OCI-LY7 (cell line): ENCODE measurements around the gene ACOXL. TPM values are rescaled to one million over a fixed set of nuclear protein-coding genes. Genes with fewer than 3 reads are reported as not detected.

Experiments
- BruUV-seq: library from RNA; stranded (reverse); fragments of 400-500 nt; replicated peaks from 2 replicates; lab custom pipeline; 2021; lab: Mats Ljungman, UMichigan
- CTCF ChIA-PET: fragments of 300-600 bp; sonication (Branson Sonifier 250); formaldehyde crosslinking; loops from one replicate; lab custom pipeline; 2022; ENCODE audit warnings: antibody characterized with exemption; ENCODE audit not compliant: unreplicated experiment; lab: Charles Lee
- POLR2A ChIA-PET: fragments of 300-600 bp; sonication (Branson Sonifier 250); formaldehyde crosslinking; loops from one replicate; lab custom pipeline; 2022; ENCODE audit warnings: antibody characterized with exemption; lab: Charles Lee
- DNase-seq: peaks from one replicate; pipeline ENCODE4 v3.0.0-alpha.2; 2015; ENCODE audit warnings: low spot score
- H2AFZ ChIP-seq: fragments of 200-600 bp; sonication (generic), shearing (Covaris generic); 2 replicates; pipeline ENCODE4 v1.6.1; 2014; ENCODE audit warnings: mild to moderate bottlenecking, antibody characterized with exemption, low read length, moderate library complexity
- H3K27ac ChIP-seq: fragments of 200-600 bp; sonication (generic); 2 replicates; pipeline ENCODE4 v1.5.1; 2014; ENCODE audit warnings: mixed run types, low read depth, mild to moderate bottlenecking, moderate library complexity, low read length, inconsistent platforms; ENCODE audit not compliant: poor library complexity, severe bottlenecking
- H3K36me3 ChIP-seq: fragments of 200-600 bp; sonication (generic); 2 replicates; pipeline ENCODE4 v1.6.1; 2014; ENCODE audit warnings: mild to moderate bottlenecking, antibody characterized with exemption, low read length, moderate library complexity, mixed read lengths; ENCODE audit not compliant: insufficient read depth
- H3K4me1 ChIP-seq: fragments of 200-600 bp; sonication (generic); 2 replicates; pipeline ENCODE4 v1.5.1; 2014; ENCODE audit warnings: mild to moderate bottlenecking, low read length; ENCODE audit not compliant: insufficient read depth, poor library complexity, severe bottlenecking
- H3K4me2 ChIP-seq: fragments of 200-600 bp; sonication (generic); 2 replicates; pipeline ENCODE4 v1.6.1; 2014; ENCODE audit warnings: mild to moderate bottlenecking, low read length
- H3K4me3 ChIP-seq: fragments of 200-600 bp; sonication (generic); 2 replicates; pipeline ENCODE4 v1.5.1; 2014; ENCODE audit warnings: mild to moderate bottlenecking, low read depth, low read length; ENCODE audit not compliant: poor library complexity, severe bottlenecking
- H3K79me2 ChIP-seq: fragments of 200-600 bp; sonication (generic); 2 replicates; pipeline ENCODE4 v1.6.1; 2016; ENCODE audit warnings: low read depth, mild to moderate bottlenecking, low read length, moderate library complexity, mixed read lengths; ENCODE audit not compliant: insufficient read depth
- H3K9me2 ChIP-seq: fragments of 200-600 bp; sonication (generic); 2 replicates; pipeline ENCODE4 v1.6.1; 2016; ENCODE audit warnings: mild to moderate bottlenecking, low read length, mixed read lengths; ENCODE audit not compliant: insufficient read depth
- H3K9me3 ChIP-seq: fragments of 200-600 bp; sonication (generic); 2 replicates; pipeline ENCODE4 v1.6.1; 2014; ENCODE audit warnings: mild to moderate bottlenecking, mixed run types, low read length, mixed read lengths
- H4K20me1 ChIP-seq: fragments of 200-600 bp; sonication (generic); 2 replicates; pipeline ENCODE4 v1.6.1; 2014; ENCODE audit warnings: mild to moderate bottlenecking, antibody characterized with exemption, low read length, moderate library complexity, mixed read lengths; ENCODE audit not compliant: insufficient read depth
- EZH2phosphoT487 ChIP-seq: fragments of 200-600 bp; sonication (generic); IDR thresholded peaks from 2 replicates; pipeline ENCODE4 v1.6.1; 2018; ENCODE audit warnings: low read depth, borderline replicate concordance, mild to moderate bottlenecking, mixed run types, antibody characterized with exemption, low read length, moderate library complexity, mixed read lengths
- intact Hi-C: fragments of 100-400 bp; cut with micrococcal nuclease; formaldehyde crosslinking; loops from one replicate; pipeline ENCODE4 v1.10.0; 2022; ENCODE audit not compliant: unreplicated experiment
- total RNA-seq, 2 experiments: library from RNA; depleted of rRNA in 1 of 2; stranded (reverse); fragments of >200 nt in 1 of 2; shearing (Covaris generic) in 1 of 2; gene quantifications; 2 replicates each; pipeline ENCODE4 v1.2.3, GENCODE V29; 2014 to 2022
- TF ChIP-seq, protein P1 (sequence below): fragments of 200-600 bp; sonication (generic); conservative IDR thresholded peaks from 2 replicates; pipeline ENCODE4 v1.5.1; 2014; ENCODE audit warnings: mild to moderate bottlenecking, antibody characterized with exemption, low read length, moderate library complexity, mixed read lengths

The ACOXL gene
- total RNA-seq, 2 experiments from 2014 or later, result 1.4 TPM; not detected in 1

DNA sequence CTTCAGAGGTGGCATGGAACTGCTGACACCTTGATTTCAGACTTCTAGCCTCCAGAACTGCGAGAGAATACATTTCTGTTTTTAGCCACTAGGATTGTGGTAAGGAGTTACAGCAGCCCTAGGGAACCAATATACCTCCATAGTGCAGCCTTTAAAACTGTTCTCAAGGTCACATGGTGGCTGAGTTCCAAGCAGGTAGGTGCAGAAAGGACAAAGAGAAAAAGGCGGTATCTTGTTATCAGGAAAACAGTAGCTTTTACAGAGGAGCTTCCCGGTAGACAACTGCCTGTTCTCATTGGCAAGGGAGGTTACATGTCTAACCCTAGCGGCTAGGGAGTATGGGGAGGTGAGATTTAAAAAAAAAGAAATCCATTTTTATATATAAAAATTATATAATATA lies 292.1 kb downstream of the ACOXL start:
- ChIA-PET CTCF (no interaction called here), POLR2A (interaction anchor here (0.5 to 1.8 kb wide), 3 partner anchors 14 to 140 kb away, joined by 3 to 6 read pairs (median 5); no protein-coding TSS in a partner anchor)
- no peaks in the 10 kb centered on the region for H4K20me1 ChIP-seq
- H3K27ac ChIP-seq, result no peak overlapping the region
- H2AFZ ChIP-seq, result no peak overlapping the region
- H3K79me2 ChIP-seq, result no peaks in the 10 kb centered on the region
- H3K4me1 ChIP-seq, result peaks cover 9% of the 10 kb centered on the region
- TF ChIP-seq, protein P1, sequence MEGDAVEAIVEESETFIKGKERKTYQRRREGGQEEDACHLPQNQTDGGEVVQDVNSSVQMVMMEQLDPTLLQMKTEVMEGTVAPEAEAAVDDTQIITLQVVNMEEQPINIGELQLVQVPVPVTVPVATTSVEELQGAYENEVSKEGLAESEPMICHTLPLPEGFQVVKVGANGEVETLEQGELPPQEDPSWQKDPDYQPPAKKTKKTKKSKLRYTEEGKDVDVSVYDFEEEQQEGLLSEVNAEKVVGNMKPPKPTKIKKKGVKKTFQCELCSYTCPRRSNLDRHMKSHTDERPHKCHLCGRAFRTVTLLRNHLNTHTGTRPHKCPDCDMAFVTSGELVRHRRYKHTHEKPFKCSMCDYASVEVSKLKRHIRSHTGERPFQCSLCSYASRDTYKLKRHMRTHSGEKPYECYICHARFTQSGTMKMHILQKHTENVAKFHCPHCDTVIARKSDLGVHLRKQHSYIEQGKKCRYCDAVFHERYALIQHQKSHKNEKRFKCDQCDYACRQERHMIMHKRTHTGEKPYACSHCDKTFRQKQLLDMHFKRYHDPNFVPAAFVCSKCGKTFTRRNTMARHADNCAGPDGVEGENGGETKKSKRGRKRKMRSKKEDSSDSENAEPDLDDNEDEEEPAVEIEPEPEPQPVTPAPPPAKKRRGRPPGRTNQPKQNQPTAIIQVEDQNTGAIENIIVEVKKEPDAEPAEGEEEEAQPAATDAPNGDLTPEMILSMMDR, result no peak
- no peak for TF ChIP-seq EZH2phosphoT487
- BruUV-seq, result no TSS peak
- H3K9me2 ChIP-seq, result no peaks in the 10 kb centered on the region
- intact Hi-C loops, result no loop called here
- no peak overlapping the region for H3K4me3 ChIP-seq
- H3K4me2 ChIP-seq, result no peak overlapping the region
- 0 out of 2 replicates have a peak, but pooled peaks cover 6% of the 10 kb centered on the region for H3K9me3 ChIP-seq
- DNase-seq, result no peak
- H3K36me3 ChIP-seq, result no peaks in the 10 kb centered on the region

DNA sequence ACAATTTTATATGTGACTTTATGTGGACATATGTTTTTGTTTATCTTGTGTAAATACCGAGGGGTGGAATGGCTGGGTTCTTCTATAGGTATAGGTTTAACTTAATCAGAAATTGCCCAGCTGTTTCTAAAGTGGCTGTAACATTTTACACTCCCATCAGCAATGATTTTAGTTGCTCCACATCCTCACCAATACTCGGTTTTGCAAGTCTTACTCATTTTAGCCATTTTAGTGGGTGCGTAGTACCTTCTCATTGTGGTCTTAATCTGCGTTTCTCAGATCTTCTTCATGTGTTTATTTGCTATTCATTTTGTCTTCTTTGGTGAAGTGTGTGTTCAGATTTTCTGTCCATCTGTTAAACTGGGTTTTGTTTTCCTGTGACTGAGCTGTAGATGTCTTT lies 292.9 kb downstream of the ACOXL start:
- Histone ChIP-seq H3K79me2 (no peaks in the 10 kb centered on the region), H2AFZ (peak overlapping the region; percentile 18; the same call in 1 of the 2 replicates), H3K4me3 (no peak overlapping the region), H3K9me2 (no peaks in the 10 kb centered on the region), H3K4me2 (no peak overlapping the region), H3K27ac (no peak overlapping the region), H3K36me3 (no peaks in the 10 kb centered on the region), H3K4me1 (peaks cover 17% of the 10 kb centered on the region), H3K9me3 (0 out of 2 replicates have a peak, but pooled peaks cover 6% of the 10 kb centered on the region), H4K20me1 (no peaks in the 10 kb centered on the region)
- ChIA-PET POLR2A (interaction anchor here (1.5 to 1.8 kb wide), 2 partner anchors 13 to 31 kb away, joined by 5 to 6 read pairs; no protein-coding TSS in a partner anchor), CTCF (no interaction called here)
- TF ChIP-seq, protein P1, result no peak
- no peak for TF ChIP-seq EZH2phosphoT487
- BruUV-seq, result no TSS peak
- DNase-seq, result no peak
- intact Hi-C loops, result no loop called here

DNA sequence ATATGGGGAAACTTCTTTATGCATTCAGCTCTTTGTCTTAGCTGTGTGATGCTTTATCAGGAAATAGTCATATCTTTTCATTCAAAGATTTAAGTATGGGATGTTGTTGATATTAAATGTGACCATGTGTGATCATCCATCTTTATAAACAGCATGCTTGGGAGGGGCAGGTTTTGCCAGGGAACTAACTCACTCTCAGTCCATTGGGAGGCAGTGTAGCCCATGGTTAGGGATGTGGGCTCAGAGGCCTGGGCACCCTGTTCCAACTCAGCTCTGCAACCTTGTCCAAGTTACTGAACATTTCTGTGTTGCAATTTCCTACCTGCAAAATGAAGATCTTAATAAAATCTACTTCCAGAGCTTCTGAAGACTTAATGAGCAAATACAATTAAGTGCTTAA lies 296.3 kb downstream of the ACOXL start:
- ChIA-PET CTCF (interaction anchor here (1.2 kb wide), 1 partner anchor 13 kb away, joined by 3 read pairs; no protein-coding TSS in a partner anchor), POLR2A (no interaction called here)
- intact Hi-C loops, result loop anchor here (2.0 kb wide), 1 partner anchor 88 kb away; no protein-coding TSS in a partner anchor
- peak; percentile 58 for DNase-seq
- H3K4me3 ChIP-seq, result no peak overlapping the region
- TF ChIP-seq, protein P1, result peak; percentile 85
- no peak for TF ChIP-seq EZH2phosphoT487
- H2AFZ ChIP-seq, result no peak overlapping the region; the same call in 1 of the 2 replicates
- no peak overlapping the region for H3K4me2 ChIP-seq
- H3K9me2 ChIP-seq, result no peaks in the 10 kb centered on the region
- peaks cover 37% of the 10 kb centered on the region for H3K4me1 ChIP-seq
- no peaks in the 10 kb centered on the region for H3K79me2 ChIP-seq
- BruUV-seq, result no TSS peak
- H3K36me3 ChIP-seq, result no peaks in the 10 kb centered on the region
- no peak overlapping the region for H3K27ac ChIP-seq
- H3K9me3 ChIP-seq, result 0 out of 2 replicates have a peak, but pooled peaks cover 6% of the 10 kb centered on the region
- H4K20me1 ChIP-seq, result no peaks in the 10 kb centered on the region
